Liver (tissue), 9 donors: ENCODE results near the gene RNF215. TPM values are rescaled to one million over a fixed set of nuclear protein-coding genes. Genes with fewer than 3 reads are reported as not detected.

Source experiments
- DNase-seq: peaks from one replicate; pipeline ENCODE4 v3.0.0-alpha.2; 2017; ENCODE audit warnings: low spot score
- H3K27ac ChIP-seq, 2 donors: one replicate each; pipeline ENCODE4 v1.7.0; 2013; ENCODE audit warnings: inconsistent platforms in 2 of 2, low read length in 2 of 2, control low read depth in 1 of 2, low read depth in 1 of 2, mild to moderate bottlenecking in 1 of 2
- H3K27me3 ChIP-seq, 4 donors: one replicate each; pipeline versions ENCODE4 v1.6.1 to v1.7.0; 2013; ENCODE audit warnings: low read length in 3 of 4, inconsistent platforms in 1 of 4, mild to moderate bottlenecking in 1 of 4, moderate library complexity in 1 of 4; ENCODE audit not compliant: control insufficient read depth in 4 of 4, insufficient read depth in 4 of 4
- H3K36me3 ChIP-seq, 4 donors: one replicate each; pipeline versions ENCODE4 v1.6.1 to v1.7.0; 2013; ENCODE audit warnings: low read length in 3 of 4, mild to moderate bottlenecking in 3 of 4, low read depth in 1 of 4, moderate library complexity in 1 of 4; ENCODE audit not compliant: control insufficient read depth in 4 of 4, insufficient read depth in 3 of 4
- H3K4me1 ChIP-seq, 4 donors: one replicate each; pipeline versions ENCODE4 v1.6.1 to v1.7.0; 2013; ENCODE audit warnings: low read length in 3 of 4, mild to moderate bottlenecking in 3 of 4, moderate library complexity in 1 of 4; ENCODE audit not compliant: control insufficient read depth in 4 of 4, insufficient read depth in 4 of 4
- H3K4me3 ChIP-seq, 3 donors: one replicate each; pipeline versions ENCODE4 v1.6.1 to v1.7.0; 2013; ENCODE audit warnings: low read length in 3 of 3, control low read depth in 1 of 3, low read depth in 1 of 3, mild to moderate bottlenecking in 1 of 3
- H3K9ac ChIP-seq, 2 donors: one replicate each; pipeline ENCODE4 v1.7.0; 2013; ENCODE audit warnings: low read length in 2 of 2, mild to moderate bottlenecking in 2 of 2, moderate library complexity in 2 of 2, control low read depth in 1 of 2, low read depth in 1 of 2
- H3K9me3 ChIP-seq, 4 donors: one replicate each; pipeline versions ENCODE4 v1.6.1 to v1.7.0; 2013; ENCODE audit warnings: low read length in 3 of 4; ENCODE audit not compliant: control insufficient read depth in 4 of 4
- CTCF ChIP-seq: fragments of 150-350 bp; IDR thresholded peaks from 2 replicates; pipeline ENCODE4 v1.5.1; 2017; ENCODE audit warnings: improper control_type of control experiment, low read depth, low read length; ENCODE audit not compliant: missing input control
- EGR1 ChIP-seq, 2 donors: IDR thresholded peaks; 2 replicates each; pipeline ENCODE4 v1.6.1; 2016 to 2018; ENCODE audit warnings: antibody characterized with exemption in 2 of 2, low read depth in 2 of 2
- HNF4A ChIP-seq, 2 donors: conservative IDR thresholded peaks; 2 replicates each; pipeline ENCODE4 v1.6.1; 2016; ENCODE audit warnings: antibody characterized with exemption in 2 of 2, mild to moderate bottlenecking in 2 of 2
- JUND ChIP-seq, 2 donors: IDR thresholded peaks; 2 replicates each; pipeline ENCODE4 v1.6.1; 2016; ENCODE audit warnings: antibody characterized with exemption in 2 of 2
- NR2F2 ChIP-seq: IDR thresholded peaks from 2 replicates; pipeline ENCODE4 v1.6.1; 2016; ENCODE audit warnings: antibody characterized with exemption
- RAD21 ChIP-seq, 2 donors: IDR thresholded peaks; 2 replicates each; pipeline ENCODE4 v1.6.1; 2016; ENCODE audit warnings: antibody characterized with exemption in 2 of 2, mild to moderate bottlenecking in 2 of 2
- REST ChIP-seq: IDR thresholded peaks from 2 replicates; pipeline ENCODE4 v1.6.1; 2016; ENCODE audit warnings: antibody characterized with exemption, mild to moderate bottlenecking
- RXRA ChIP-seq, 2 donors: IDR thresholded peaks; 2 replicates each; pipeline ENCODE4 v1.6.1; 2017 to 2018; ENCODE audit warnings: antibody characterized with exemption in 2 of 2, mild to moderate bottlenecking in 1 of 2
- SP1 ChIP-seq: IDR thresholded peaks from 2 replicates; pipeline ENCODE4 v1.6.1; 2018; ENCODE audit warnings: antibody characterized with exemption, mild to moderate bottlenecking
- TAF1 ChIP-seq: conservative IDR thresholded peaks from 2 replicates; pipeline ENCODE4 v1.6.1; 2016; ENCODE audit warnings: antibody characterized with exemption, mild to moderate bottlenecking
- YY1 ChIP-seq: IDR thresholded peaks from 2 replicates; pipeline ENCODE4 v1.6.1; 2016; ENCODE audit warnings: antibody characterized with exemption, mild to moderate bottlenecking
- WGBS: extraction: QIAGEN DNeasy Blood & Tissue Kit; methylation state at CpG from one replicate; pipeline ENCODE4 v1.1.7; 2013; 5-methylcytosine and 5-hydroxymethylcytosine counted together
- polyA plus RNA-seq, 2 donors: library from polyadenylated mRNA; stranded (reverse) in 1 of 2; unstranded in 1 of 2; fragments of 200-250 nt in 1 of 2; fragments of >200 nt in 1 of 2; fragmentation: Nextera tagmentation in 1 of 2; extraction: Ambion mirVana in 1 of 2; gene quantifications; one replicate each; pipeline versions ENCODE4 v1.2.1 to v1.2.3, GENCODE V29; 2013 to 2015
- total RNA-seq, 2 donors: library from RNA; depleted of rRNA; stranded (reverse); fragments of >200 nt; gene quantifications; one replicate each; pipeline ENCODE4 v1.2.3, GENCODE V29; 2014
- donor health status: healthy.
- donor health status: healthy.
- donor health status: healthy.
- donor health status: healthy.
- donor health status: healthy.

RNF215 gene
- total and polyA plus RNA-seq, 4 donors = 0.71 to 7.3 (median 5.8) TPM

GRCh38 chr22:30426388-30427353, 39.5 kb upstream of the RNF215 start:
- TF ChIP-seq JUND (IDR thresholded peaks at IDR 0.05) (no peak), CTCF (peak; percentile 77), NR2F2 (peak; percentile 78), YY1 (no peak), HNF4A (conservative IDR thresholded peaks at IDR 0.05) (peak; percentile 32 to 38), RXRA (IDR thresholded peaks at IDR 0.05) (peak; percentile 60 to 87), RAD21 (IDR thresholded peaks at IDR 0.05) (peak; percentile 85 to 90), REST (no peak), SP1 (peak; percentile 44)
- 50% methylated on average over 29 of the region's 29 CpGs for WGBS
- peaks cover 0 to 5% (median 0%) of the 10 kb centered on the region in 4 donors for H3K36me3 ChIP-seq
- peak overlapping the region; percentile 25 to 46 for H3K9ac ChIP-seq
- no peaks in the 10 kb centered on the region for H3K27me3 ChIP-seq
- peak; percentile 84 for DNase-seq
- peak overlapping the region; percentile 55 to 64 (median 60) for H3K4me3 ChIP-seq
- peak overlapping the region; percentile 81 to 85 for H3K27ac ChIP-seq
- H3K4me1 ChIP-seq = peaks cover 4 to 48% (median 32%) of the 10 kb centered on the region in 4 donors
- H3K9me3 ChIP-seq = no peaks in the 10 kb centered on the region

- Histone ChIP-seq H3K4me1 (peaks cover 4 to 53% (median 40%) of the 10 kb centered on the region in 4 donors), H3K4me3 (peak within 1 kb of the TSS; percentile 55 to 64 (median 60)), H3K9ac (peak within 1 kb of the TSS; percentile 25 to 67), H3K9me3 (no peaks in the 10 kb centered on the region), H3K27ac (peak within 1 kb of the TSS; percentile 97 to 99), H3K27me3 (no peaks in the 10 kb centered on the region), H3K36me3 (peaks cover 0 to 5% (median 0%) of the 10 kb centered on the region in 4 donors)
- 1% methylated on average over 61 of the region's 61 CpGs for WGBS
- TF ChIP-seq RAD21 (IDR thresholded peaks at IDR 0.05) (peak in 1 of 2 donors; percentile 35), REST (peak; percentile 4), TAF1 (no peak), HNF4A (conservative IDR thresholded peaks at IDR 0.05) (peak in 1 of 2 donors; percentile 6), EGR1 (IDR thresholded peaks at IDR 0.05; ENCODE audit: low read depth in 2 of 2) (no peak), YY1 (no peak)
- DNase-seq = peak; percentile 68
Observed at GRCh38 chr22:30425616-30426387, 38.6 kb upstream of the RNF215 start, which contains the start of gene MTFP1. TSS of gene MTFP1 (plus strand) at chr22:30425768. CDS start at chr22:30425880, 112 bp downstream.
